GM18498 (cell line): ENCODE measurements around the gene GCH1.
"Not testable (repeated sequence)": the region's sequence is repeated elsewhere in the genome, so short reads cannot be mapped to it uniquely, and the experiment has no call there.

Experiments used
- ATAC-seq: cut with Tn5 transposase; IDR thresholded peaks from one replicate; pipeline ENCODE4 v1.9.1; 2021; ENCODE audit warnings: mild to moderate bottlenecking, moderate library complexity; ENCODE audit not compliant: unreplicated experiment

The GCH1 gene

GRCh38 chr14:54803926-54804537, 98.6 kb downstream of the GCH1 start:
- no peak for ATAC-seq

GRCh38 chr14:54803396-54803795, 99.2 kb downstream of the GCH1 start:
- no peak for ATAC-seq

DNA sequence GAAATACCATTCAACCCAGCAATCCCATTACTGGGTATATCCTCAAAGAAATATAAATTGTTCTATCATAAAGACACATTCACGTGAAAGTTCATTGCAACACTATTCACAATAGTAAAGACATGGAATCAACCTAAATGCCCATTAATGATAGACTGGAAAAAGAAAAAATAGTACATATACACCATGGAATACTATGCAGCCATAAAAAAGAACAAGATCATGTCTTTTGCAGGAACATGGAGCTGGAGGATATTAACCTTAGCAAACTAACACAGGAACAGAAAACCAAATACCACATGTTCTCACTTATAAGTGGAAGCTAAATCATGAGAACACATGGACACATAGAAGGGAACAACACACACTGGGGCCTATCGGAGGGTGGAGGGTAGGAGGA, 101.1 kb downstream of the GCH1 start:
- ATAC-seq, result not testable (repeated sequence)

DNA sequence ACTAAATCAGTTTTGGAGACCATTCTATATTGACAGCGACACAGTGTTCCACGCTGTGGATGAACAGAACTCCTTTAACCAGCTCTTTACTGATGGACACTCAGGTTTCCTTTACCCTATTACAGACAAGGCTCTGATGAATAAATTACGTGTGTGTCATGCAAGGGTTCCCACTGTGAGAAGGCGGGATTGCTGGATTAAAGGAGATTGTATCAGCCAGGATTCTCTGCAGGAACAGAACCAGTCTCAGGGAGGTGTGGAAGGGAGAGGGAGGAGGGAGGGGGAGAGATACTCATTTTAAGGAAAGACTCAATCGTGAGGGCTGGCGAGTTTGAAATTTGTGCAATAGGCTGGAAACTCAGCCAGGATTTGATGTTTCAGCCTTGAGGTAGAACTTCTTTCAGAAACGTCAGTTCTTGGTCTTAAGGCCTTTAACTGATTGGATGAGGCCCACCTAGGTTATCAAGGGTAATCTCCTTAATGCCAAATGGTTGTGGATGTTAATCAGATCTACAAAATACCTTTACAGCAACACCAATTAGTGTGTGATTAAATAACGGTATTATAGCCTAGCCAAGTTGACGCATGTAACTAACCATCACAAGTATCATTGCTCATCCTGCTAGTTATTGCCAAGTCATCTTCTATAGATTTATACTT, 104.0 kb downstream of the GCH1 start:
- no peak for ATAC-seq

DNA sequence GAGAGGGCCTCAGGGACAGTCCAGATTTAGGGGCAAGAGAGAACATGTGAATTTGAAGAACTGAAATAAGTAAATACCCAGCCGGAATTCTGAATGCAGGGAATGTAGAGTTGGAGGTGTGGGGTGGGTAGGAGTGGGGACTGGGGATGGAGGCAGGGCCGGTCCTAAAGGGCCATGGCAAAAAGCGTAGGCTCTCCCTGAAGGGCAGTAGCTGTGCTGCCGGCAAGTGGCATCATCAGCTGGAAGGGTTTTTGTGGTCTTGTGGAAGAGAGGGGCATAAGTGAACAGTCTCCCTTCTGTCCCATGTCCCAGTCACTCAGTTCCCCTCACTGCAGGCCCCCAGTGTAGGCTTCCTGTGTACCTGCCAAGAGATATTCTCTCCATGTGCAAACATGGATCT, 104.6 kb downstream of the GCH1 start:
- ATAC-seq, result no peak

DNA sequence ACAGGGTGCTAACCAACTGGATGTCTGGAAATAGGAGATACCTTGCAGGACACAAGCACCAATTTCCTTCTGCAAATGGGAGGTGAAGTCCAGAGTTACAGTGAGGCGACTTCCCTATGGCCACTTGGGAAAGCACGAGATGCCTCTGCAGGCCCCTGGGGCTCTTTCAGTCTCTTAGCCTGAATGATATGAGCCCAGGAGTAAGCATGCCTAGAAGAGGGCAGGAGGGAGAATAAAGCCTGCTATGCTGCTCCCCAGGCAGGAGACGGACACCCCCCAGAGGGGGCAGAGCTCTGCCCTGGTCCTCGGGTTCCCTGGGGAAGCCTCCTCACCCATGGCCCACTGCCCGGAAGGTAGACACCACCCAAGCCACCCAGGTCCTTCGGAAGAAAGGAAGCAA, 105.1 kb downstream of the GCH1 start:
- ATAC-seq, result no peak

GRCh38 chr14:54796961-54797360, 105.7 kb downstream of the GCH1 start:
- no peak for ATAC-seq

DNA sequence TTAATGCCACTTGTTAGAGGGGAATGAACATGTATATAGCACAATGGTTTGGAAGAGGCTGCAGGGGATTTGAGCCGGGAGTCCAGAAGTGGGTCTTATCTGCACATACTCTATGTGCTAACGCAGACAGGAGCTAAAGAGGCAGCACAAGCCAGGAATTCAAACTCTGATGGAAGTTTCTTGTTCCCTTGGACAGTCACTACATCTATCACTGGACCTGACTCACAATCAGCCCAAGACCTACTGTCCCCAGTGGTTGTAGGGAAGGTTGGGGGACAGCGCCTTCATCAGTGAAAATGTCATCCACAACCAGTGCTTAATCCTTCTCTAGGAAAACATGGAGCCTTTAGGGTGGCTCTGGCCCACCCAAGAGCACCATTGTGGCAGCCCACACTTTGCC, 107.8 kb downstream of the GCH1 start:
- ATAC-seq, result no peak

DNA sequence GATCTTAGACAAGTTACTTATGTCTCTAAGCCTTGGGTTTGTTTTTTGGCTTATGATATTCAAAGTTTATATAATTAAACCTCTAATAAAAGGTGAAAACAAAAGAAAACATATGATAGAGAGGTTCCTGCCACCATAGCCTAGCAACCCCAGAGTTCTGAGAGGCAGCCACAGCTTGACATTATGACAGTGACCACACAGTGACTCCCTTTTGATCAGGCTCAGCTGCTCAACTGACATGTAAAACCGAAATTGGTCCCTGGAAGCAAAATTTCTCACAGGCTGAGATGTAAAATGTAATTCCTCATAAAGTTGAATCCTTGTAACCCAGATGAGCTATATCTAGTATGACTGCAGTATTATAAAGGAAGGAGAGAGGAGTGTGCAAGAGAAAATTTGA, 108.5 kb downstream of the GCH1 start:
- ATAC-seq, result no peak

DNA sequence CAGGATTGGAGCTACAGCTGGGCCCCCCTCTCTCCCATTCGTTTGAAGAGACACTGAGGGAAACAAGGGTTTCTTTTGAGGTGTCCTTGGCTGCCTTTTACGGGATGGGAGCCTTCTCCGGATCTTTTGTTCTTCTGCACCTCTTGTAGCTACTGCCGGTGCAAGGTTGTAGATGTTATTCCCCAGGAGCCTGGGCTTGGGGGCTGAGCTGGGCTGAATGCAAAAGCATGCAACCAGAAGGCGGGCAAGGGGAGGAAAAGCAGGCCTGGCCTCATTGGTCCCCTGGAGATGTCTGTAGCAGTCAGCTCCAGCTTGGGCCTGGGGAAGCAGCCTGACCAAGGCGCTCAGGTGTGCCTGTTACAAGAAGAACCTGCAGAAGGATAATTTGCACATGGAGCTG, 110.3 kb downstream of the GCH1 start:
- ATAC-seq, result no peak
